SKM-1 (cell line): ENCODE measurements around the gene PDGFC.
"Not testable (repeated sequence)": the region's sequence is repeated elsewhere in the genome, so short reads cannot be mapped to it uniquely, and the experiment has no call there.

Experiments
- DNase-seq: peaks from one replicate; lab custom pipeline; 2025; ENCODE audit not compliant: unreplicated experiment; lab: John Stamatoyannopoulos, UW

PDGFC gene

DNA sequence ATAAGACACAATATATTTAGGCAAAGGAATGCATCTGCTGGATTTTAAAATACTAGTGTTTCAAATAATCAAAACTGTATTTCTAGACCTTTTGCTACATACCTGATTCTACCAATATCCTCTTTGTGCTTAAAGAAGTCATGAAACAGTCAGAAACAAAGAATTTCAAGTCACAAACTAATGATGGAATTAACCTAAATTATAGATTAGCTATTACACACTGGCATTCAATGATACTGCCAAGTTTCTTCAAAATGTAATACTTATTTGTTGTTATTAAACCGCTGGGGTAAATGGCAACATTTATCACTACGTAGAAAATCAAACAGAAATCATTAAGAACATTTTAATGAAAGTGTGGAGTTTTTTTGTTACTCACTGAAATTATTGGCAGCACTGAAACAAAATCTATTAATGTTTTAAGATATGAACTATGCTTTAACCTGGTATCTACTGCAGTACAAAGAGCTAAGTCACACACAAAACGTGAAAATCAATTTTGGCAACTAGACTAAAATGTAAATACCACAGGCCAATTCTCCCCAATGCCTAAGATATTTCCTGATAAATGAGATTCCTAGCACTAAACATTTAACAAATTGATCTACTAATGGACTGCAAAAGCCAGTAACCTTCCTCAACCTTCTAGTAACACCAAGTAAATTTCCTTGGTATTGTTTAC lies 19.4 kb downstream of the PDGFC start:
- DNase-seq = no peak

DNA sequence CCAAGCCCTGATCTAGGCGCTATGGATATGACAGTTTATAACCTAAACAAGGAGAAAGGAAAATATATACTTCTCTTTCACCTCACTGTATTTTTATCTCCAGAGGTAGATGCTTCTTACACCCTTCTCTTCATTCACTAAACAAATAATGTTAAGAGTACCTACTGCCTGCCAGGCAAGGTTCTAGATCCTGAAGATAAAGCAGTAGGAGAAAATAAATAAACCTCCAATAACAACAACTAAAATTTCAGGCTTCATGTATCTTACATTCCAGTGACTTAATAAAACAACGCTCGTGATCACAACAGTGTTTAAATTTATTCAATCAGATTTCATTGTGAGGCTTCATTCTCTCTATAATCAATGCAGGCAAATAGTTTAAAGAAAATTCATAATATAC lies 20.7 kb downstream of the PDGFC start:
- DNase-seq = no peak

DNA sequence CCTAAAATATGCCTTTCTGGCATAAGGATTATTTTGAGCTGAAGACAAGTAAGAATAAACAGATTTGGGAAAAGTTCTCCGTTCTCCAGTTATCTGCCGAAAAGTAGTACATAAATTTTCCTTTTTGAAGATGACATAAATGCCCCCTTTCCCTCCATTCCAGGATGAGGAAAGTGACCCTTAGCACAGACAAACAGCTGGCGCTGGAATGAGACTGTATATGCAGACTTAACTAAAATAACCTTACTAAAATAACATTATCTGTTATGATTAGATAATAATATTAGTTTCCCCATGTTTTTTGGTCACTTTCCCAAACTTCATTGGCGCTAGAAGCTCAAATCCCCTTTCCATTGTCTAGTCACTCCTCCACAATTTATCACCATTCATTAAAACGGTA lies 21.5 kb downstream of the PDGFC start:
- no peak for DNase-seq

DNA sequence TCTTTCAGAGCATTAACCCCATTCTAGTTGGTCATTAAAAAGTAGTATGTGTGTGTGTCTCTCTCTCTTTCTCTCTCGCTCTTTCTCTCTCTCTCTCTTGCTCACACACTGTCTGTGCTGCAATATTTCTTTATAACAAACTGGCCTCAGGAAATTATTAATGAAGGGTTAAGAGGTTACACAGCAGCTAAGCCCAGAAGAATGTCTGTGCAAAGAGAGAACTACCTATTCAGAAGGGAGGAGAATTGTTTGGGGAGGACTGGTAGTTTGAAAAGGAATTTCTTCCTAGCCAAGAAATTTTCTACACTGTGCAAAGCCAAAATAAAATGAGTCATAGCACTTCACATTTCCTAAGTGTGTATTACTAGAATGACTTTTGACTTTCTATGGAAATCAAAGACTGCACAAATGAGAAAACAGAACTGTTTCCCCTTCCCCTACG lies 22.2 kb downstream of the PDGFC start:
- DNase-seq = no peak

DNA sequence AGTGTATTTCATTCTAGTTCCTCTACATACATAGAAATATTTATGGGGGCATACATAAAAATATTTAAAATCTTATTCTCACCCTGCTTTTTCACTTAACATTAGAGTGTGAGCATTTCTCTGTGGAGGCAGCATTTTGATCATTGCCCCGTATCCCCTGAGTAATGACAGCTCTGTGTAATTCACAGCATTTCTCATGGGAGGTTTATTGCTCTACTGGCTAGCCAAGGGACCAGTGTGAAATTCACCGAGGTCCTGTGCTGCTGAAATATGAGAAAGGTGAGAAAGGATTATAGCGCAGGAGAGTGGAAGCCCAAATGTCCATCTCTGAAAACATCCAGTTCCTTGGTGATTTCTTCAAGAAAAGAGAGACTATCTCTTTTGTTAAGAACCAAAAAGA lies 22.9 kb downstream of the PDGFC start:
- no peak for DNase-seq

DNA sequence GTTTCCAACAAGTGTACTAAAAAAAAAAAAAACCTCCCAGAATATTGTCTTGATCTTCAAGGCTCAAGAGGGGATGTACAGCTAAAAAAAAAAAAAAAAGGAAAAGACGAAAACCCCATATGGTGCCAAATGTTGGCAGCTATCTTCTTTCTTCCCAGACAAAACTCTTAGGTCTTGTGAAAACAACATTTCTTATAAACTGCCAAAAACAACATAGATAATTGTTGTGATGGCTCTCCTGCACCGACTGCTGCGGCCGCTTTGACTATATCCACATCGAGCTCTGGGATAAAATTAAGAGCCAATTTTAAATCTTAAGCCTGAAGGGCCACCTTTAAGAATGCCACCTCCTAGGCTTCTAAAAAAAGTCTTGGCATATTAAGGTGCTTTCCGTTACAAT lies 23.5 kb downstream of the PDGFC start:
- no peak for DNase-seq

DNA sequence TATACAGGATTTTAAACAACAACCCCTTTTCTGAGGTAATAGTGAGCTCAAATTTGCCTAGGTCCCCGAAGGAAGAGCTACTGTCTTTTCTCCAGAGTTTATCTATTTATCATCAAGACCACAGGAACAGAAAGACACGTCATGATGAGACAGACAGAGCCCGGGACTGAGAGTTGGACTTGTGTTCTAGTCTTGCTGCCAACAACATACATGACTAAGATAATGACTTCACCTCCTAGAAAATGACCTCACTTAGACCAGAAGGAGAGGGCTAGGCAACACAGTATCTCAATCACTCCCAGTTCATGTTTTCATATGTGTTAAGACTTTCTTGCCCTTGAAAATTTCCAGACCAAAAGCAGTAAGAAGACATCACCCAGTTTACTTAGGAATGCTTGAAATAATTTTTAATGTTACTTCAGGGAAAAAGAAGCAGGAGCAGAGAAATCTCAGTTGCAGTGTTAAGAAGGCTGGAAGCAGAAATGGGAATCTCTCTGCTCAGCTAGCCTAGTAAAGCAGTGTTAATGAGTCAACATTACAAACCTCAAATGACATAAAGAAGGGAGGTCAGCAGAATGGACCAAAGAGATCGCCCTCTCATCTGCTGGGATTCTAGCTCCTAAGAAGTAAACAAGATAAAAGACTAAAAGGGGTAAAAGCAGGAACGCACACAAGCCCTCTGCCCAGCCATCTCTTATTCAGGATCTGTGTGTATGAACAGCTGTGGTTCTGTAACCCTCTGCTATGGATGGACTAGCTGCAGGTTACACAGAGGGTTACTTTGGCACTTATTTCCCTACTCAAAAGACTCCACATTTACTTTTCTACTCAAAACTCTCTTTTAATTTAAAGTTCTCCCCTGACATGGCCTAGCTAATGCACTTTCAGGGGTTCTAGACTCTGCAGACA lies 24.8 kb downstream of the PDGFC start:
- DNase-seq = no peak

DNA sequence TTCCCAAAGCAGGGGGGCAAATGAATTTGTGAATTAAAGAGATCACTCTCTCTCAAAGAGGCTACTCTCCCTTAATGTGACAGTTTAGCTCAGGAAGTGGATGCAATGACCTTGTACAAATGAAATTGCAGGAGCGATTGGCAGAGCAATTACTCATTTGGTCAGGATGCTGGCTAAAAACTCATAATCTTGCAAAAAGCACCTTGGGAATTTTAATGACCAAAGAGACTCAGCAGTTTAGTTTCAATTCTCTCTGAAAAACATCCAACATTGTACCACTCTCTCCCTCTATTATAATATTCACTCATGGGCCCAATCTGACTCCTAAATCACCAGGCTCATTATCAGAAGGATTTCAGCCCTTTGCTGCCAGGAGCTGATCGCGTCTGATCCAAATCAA lies 26.1 kb downstream of the PDGFC start:
- no peak for DNase-seq

DNA sequence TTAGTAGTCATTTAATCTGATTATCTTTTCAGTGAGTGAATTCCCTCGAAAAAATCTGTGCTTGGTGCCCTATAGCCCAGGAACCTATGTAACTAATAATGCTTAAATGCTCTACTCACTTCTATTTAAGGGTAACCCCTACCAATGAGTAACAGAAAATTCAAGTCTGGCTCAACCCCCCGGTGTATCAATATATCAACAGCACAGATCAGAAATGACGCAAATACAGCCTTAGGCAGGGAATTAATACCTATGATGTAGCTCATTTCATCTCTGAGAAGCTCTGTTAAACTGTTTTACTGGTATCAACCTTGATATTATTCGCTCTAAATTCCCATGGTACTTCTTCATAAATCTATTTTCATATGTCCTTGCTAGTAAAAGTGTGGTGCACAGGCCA lies 28.6 kb downstream of the PDGFC start:
- no peak for DNase-seq

DNA sequence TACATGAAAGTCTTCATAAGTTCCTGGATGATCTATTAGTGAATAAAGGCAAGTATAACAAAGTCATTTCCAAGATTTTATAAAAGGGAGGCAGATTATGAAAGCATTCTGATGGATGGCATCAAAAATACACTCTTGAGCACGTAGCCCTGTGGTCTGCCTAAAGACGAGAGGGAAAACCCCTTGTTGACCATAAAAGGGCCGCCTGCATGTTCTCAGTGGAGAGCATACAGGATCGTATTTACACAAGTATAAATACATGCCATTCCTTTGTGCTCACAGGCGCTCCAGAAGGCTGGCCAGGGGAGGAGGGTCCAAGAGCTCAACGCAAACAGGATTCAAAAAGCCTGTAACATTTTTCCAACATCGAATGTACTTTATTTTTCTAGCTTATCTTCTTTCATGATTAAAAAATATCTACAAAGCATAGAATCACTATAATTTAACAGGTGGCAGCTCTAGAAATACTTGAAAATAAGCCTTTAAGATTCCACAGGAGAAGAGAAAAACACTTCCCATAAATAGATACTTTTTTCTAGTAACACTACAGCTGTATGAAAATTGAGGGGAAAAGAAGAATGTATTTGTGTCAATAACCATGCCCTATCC lies 29.6 kb downstream of the PDGFC start:
- DNase-seq = no peak

DNA sequence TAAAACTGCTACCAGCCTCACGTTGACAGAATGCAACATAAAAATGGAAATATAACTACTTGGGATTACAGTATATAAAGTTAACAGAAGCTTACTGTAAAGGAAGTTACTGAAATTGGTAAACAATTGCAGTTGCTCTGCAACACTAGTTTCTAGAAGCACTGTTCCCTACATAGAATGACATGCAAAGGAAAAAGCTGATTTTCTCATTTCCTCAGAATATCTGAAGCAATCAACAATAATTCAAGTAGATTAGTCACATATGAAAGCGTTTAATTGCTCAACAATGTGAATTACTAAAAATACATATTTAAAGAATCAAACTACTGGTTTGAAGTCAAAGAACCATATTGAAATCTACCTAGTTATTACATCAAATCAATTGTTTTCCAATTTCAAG lies 31.8 kb downstream of the PDGFC start:
- no peak for DNase-seq

DNA sequence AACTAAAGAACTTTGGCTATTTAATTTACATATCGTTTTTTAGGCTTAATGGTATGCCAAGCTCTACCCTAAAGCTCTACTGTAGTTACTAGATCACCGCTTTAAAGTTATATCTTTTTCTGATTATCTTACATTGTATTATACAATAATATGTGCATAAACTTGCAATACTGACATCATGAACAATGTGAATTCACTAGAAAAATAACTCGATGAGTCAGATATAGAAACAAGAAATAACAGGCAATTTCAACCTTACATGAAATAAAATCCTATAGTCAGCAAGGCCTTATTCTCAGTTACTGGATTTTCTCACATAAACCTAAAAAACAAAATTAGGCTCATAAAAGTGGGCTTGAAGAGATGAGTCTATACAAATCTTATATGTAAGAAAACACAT lies 32.5 kb downstream of the PDGFC start:
- no peak for DNase-seq

DNA sequence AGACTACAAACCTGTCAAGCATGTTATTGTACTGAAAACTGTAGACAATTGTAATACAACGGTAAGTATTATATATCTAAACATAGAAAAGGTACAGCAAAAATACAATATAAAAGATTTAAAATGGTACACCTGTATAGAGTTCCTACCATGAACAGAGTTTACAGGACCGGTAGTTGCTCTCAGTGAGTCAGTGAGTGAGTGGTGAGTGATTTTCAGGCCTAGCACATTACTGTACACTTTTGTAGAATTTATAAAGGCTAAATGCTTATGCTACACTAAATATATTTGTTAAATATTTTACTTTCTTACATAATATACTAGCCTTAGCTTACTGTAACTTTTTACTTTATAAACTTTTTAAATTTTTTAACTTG lies 37.4 kb downstream of the PDGFC start:
- DNase-seq = no peak

DNA sequence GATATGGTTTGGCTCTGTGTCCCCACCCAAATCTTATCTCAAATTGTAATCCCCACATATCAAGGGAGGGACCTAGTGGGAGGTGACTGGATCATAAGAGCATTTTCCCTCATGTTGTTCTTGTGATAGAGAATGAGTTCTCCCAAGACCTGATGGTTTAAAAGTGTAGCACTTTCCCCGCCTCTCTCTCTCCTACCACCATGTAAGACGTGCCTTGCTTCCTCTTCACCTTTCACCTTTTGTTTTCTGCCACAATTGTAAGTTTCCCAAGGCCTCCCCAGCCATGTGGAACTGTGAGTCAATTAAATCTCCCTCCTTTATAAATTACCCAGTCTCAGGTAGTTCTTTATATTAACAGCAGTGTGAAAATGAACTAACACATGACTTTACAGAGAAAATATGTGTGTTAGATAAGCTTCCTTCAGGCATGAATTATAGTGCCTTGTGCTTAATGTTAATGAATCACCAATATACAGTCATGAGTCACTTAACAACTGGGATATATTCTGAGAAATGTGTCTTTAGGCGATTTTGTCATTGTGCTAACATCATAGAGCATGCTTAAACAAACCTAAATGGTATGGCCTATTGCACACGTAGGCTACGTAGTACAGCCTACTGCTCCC lies 37.9 kb downstream of the PDGFC start:
- DNase-seq = no peak

DNA sequence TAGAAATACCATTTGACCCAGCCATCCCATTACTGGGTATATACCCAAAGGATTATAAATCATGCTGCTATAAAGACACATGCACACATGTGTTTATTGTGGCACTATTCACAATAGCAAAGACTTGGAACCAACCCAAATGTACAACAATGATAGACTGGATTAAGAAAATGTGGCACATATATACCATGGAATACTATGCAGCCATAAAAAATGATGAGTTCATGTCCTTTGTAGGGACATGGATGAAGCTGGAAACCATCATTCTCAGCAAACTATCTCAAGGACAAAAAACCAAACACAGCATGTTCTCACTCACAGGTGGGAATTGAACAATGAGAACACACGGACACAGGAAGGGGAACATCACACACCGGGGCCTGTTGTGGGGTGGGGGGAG lies 39.2 kb downstream of the PDGFC start:
- not testable (repeated sequence) for DNase-seq

DNA sequence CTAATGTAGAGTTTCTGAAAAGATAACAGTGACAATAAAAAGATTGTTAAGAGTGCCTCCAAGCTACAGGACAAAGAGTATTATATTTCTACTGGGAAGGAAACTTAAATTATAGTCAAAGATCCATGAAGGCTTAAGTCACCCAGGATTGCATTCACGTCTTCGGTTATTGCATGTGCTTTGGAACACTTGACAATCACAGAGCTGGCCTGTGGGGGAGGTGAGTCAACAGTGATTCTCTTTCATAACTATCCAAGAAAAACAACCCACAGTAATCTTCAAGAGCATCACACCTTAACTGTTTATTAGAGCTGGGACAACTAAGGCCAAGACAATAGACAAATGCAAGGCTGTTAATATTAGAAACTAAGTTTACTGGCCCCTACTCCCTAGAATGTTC lies 40.3 kb downstream of the PDGFC start:
- no peak for DNase-seq

DNA sequence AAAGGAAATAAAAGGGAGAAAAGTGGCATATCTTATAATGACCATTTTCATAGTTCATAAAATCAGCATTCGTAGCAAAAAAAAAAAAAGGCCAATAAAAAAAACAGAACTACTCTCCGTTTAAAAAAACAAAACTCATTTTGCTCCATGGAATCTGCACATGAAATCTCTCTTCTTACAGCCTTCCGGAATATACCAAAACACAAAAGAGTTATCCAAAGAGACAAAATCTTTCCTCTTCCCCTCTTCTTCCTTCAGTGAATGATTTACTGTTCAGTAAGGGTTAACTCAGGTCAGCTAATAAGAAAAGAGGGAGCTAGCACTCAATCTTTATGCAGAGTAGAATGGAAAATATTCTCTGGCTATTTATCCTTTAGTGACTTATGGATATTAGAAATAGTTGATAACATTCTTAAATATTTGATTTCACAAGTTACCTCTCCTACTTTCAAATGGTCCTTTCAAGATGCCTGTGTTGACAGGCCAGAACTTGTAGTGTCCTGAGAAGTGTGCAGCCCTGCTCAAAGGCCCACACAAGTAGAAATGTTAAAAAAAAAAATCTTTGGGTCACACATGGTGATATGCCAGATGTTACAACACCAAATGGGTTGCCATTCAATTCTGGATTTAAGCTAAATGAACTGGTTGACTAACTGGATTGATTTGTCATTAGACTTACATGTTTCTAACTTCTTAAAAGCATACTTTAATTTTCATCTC lies 42.1 kb downstream of the PDGFC start:
- DNase-seq = no peak

DNA sequence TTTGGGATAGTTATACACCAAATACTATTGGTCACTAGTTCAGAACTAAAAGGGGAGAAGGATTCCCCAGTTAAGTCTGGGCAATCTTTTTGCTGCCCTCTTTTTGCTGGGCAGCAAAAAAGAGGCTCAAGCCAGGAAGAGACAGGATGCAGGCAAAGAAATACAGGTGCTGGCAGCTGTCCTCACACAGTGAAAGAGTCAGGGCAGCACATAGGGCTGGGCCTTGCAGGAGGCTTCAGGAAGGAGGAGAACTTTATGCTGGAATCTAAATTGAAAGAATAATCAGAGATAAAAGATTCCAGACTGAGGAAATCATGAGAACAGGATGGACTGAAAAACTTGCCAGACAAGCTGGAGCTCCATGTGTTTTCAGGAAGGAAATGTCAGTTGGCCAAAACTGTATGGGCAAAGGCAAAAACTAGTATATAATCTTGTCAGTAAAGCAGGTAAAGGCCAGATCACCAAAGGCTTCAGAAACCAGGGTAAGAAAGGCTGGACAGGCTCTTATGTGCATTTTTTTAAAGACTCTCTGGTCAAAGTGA lies 46.8 kb downstream of the PDGFC start:
- no peak for DNase-seq

DNA sequence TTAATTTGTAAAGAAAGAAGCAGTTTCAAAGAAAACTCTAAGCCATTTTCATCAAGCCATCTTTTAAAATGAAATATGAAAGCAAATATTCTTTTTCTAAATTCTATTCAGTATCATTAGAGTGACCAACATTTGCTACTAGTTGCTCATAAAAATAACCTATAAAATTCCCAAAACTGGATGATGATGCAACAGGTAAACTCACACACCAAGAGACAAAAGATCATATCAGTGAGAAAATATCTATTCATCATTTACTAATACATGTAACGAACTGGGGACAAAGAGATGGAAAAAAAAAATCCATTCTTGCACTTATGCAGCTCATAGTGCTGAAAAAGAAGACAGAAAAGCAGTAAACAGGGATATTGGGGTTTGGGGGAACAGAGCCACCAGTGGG lies 48.1 kb downstream of the PDGFC start:
- DNase-seq = no peak

DNA sequence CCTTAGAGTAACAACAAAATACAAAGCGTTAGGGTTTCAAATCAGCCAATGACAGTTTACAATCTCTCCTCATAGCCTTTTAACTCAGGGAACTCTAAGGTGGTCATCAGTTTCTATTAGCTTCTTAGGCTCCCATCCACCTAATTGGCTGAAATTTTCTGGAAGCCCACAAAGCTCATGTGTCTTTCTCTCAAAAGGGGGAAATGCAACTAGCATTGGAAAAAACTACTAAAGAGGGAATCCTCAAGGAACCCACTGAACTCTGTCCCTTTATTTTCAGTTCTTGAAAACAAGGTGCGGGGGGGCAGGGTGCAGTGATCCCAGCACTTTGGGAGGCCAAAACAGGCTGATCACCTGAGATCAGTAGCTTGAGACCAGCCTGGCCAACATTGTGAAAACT lies 56.4 kb downstream of the PDGFC start:
- no peak for DNase-seq

DNA sequence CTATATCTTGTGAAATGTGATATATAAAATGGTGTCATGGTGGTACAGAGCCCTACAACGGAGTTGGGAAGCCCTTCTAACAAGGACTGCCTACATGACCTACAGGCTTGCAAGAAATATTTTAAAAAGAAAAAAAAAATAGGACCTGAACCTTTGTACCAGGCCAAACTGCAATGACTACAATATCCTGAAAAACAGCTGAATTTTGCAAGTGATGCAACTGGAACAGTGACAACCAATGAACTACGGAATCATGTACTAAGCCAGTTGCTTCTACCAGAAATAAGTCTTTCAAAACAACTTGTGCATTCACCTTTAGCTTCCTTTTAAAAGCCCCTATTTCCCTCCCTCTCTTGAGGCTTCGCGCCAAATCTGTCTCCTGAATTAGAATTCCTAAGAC lies 58.4 kb downstream of the PDGFC start:
- DNase-seq = no peak
